K562 (cell line): ENCODE results near the gene NEU3. TPM values are rescaled to one million over a fixed set of nuclear protein-coding genes. Genes with fewer than 3 reads are reported as not detected.

ENCODE experiments used
- ATF7 ChIP-seq: fragments of 450-650 bp; IDR thresholded peaks from 2 replicates; pipeline ENCODE4 v1.7.1; 2014; ENCODE audit warnings: mild to moderate bottlenecking, moderate library complexity
- BCOR ChIP-seq: fragments of 450-650 bp; IDR thresholded peaks from 2 replicates; pipeline ENCODE4 v1.6.1; 2016
- C11orf30 ChIP-seq: fragments of 450-650 bp; IDR thresholded peaks from 2 replicates; pipeline ENCODE4 v1.6.1; 2016; ENCODE audit warnings: low read depth, mild to moderate bottlenecking
- EP300 ChIP-seq: IDR thresholded peaks from 2 replicates; pipeline ENCODE4 v1.6.1; 2012; ENCODE audit warnings: low read length, improper control_type of control experiment
- FOXJ2 ChIP-seq: fragments of 200-800 bp; sonication (Bioruptor generic); IDR thresholded peaks from 2 replicates; pipeline ENCODE4 v1.6.1; 2016; ENCODE audit warnings: missing genetic modification characterization, missing compliant biosample characterization
- GMEB1 ChIP-seq: fragments of 250-450 bp; sonication (Bioruptor Pico); IDR thresholded peaks from 2 replicates; pipeline ENCODE4 v1.4.0; 2020; ENCODE audit warnings: mild to moderate bottlenecking
- MBD1 ChIP-seq: fragments of 250-450 bp; sonication (Bioruptor Pico); IDR thresholded peaks from 2 replicates; pipeline ENCODE4 v1.8.0; 2022; ENCODE audit warnings: inconsistent platforms
- MCM5 ChIP-seq: fragments of 450-650 bp; IDR thresholded peaks from 2 replicates; pipeline ENCODE4 v1.6.1; 2016; ENCODE audit warnings: low read depth
- MED1 ChIP-seq: sonication (generic); formaldehyde crosslinking; IDR thresholded peaks from 2 replicates; pipeline ENCODE4 v1.8.1; 2023; ENCODE audit warnings: missing genetic modification reagents, borderline replicate concordance
- MYNN ChIP-seq, 2 experiments: sonication (generic); formaldehyde crosslinking in 1 of 2; IDR thresholded peaks; 2 replicates each; pipeline versions ENCODE4 v1.5.0 to v1.6.1; 2016 to 2020; ENCODE audit warnings: antibody characterized with exemption in 1 of 2, missing genetic modification reagents in 1 of 2
- NFIC ChIP-seq: fragments of 450-650 bp; IDR thresholded peaks from 2 replicates; pipeline ENCODE4 v1.6.1; 2017; ENCODE audit warnings: mild to moderate bottlenecking, inconsistent platforms
- PTBP1 ChIP-seq: fragments of 200-400 bp; formaldehyde crosslinking; IDR thresholded peaks from 2 replicates; pipeline ENCODE4 v1.6.1; 2017; ENCODE audit warnings: low read depth, low read length
- RCOR1 ChIP-seq, 2 experiments: IDR thresholded peaks; 2 replicates each; pipeline ENCODE4 v1.6.1; 2012; ENCODE audit warnings: low read depth in 2 of 2, low read length in 2 of 2, borderline replicate concordance in 1 of 2, improper control_type of control experiment in 1 of 2
- STAG1 ChIP-seq: sonication (generic); formaldehyde crosslinking; IDR thresholded peaks from 2 replicates; pipeline ENCODE4 v1.5.0; 2020; ENCODE audit warnings: missing genetic modification reagents, borderline replicate concordance
- XRCC5 ChIP-seq: fragments of 200-400 bp; formaldehyde crosslinking; IDR thresholded peaks from 2 replicates; pipeline ENCODE4 v1.6.1; 2017; ENCODE audit warnings: low read depth, mild to moderate bottlenecking, low read length
- ZEB2 ChIP-seq: fragments of 450-650 bp; IDR thresholded peaks from 2 replicates; pipeline ENCODE4 v1.6.1; 2016
- ZFX ChIP-seq: sonication (generic); formaldehyde crosslinking; IDR thresholded peaks from 2 replicates; pipeline ENCODE4 v1.8.0; 2022; ENCODE audit warnings: mild to moderate bottlenecking, missing genetic modification reagents, moderate library complexity
- ZNF24 ChIP-seq: fragments of 450-650 bp; IDR thresholded peaks from 2 replicates; pipeline ENCODE4 v1.6.1; 2016
- ZNF316 ChIP-seq: fragments of 450-650 bp; IDR thresholded peaks from 2 replicates; pipeline ENCODE4 v1.6.1; 2016
- ZNF551 ChIP-seq: fragments of 250-450 bp; sonication (Bioruptor Pico); IDR thresholded peaks from 2 replicates; pipeline ENCODE4 v1.5.0; 2021; ENCODE audit warnings: mild to moderate bottlenecking, moderate library complexity
- polyA plus RNA-seq, 8 experiments: library from polyadenylated mRNA; depleted of rRNA in 4 of 8; stranded (reverse) in 5 of 8; unstranded in 3 of 8; fragments of >200 nt; fragmentation: Nextera tagmentation in 2 of 8; fragmentation: Illumina TruSeq in 1 of 8; extraction: Ambion mirVana in 2 of 8; extraction: Trizol in 1 of 8; gene quantifications; 2 replicates each; pipeline versions ENCODE4 v1.2.1 to v1.2.3, GENCODE V29; 2011 to 2014; ENCODE audit warnings: inconsistent platforms in 1 of 8, missing spikeins in 1 of 8
- total RNA-seq, 7 experiments: library from RNA; depleted of rRNA in 6 of 7; stranded (reverse); fragments of >200 nt in 6 of 7; fragmentation: Illumina TruSeq in 2 of 7; extraction: Trizol in 2 of 7; gene quantifications; 2 replicates each; pipeline versions ENCODE4 v1.2.1 to v1.2.3, GENCODE V29; 2011 to 2021; ENCODE audit warnings: low replicate concordance in 1 of 7
- TF ChIP-seq, protein P1 (sequence below), 2 experiments: fragments of 250-450 bp in 1 of 2; fragments of 450-650 bp in 1 of 2; sonication (Bioruptor Pico) in 1 of 2; IDR thresholded peaks; 2 replicates each; pipeline versions ENCODE4 v1.6.1 to v1.8.0; 2016 to 2021; ENCODE audit warnings: mild to moderate bottlenecking in 2 of 2, moderate library complexity in 2 of 2, missing compliant biosample characterization in 1 of 2, missing genetic modification characterization in 1 of 2
- TF ChIP-seq, protein P2 (sequence below), 2 experiments: fragments of 450-650 bp in 1 of 2; sonication (generic) in 1 of 2; formaldehyde crosslinking in 1 of 2; IDR thresholded peaks in 1 of 2; conservative IDR thresholded peaks in 1 of 2; 2 replicates each; pipeline versions ENCODE4 v1.6.1 to v1.8.1; 2016 to 2023; ENCODE audit warnings: mild to moderate bottlenecking in 2 of 2, moderate library complexity in 2 of 2, inconsistent platforms in 1 of 2, missing genetic modification reagents in 1 of 2
- TF ChIP-seq, protein P3 (sequence below): sonication (generic); formaldehyde crosslinking; IDR thresholded peaks from 2 replicates; pipeline ENCODE4 v1.8.0; 2022; ENCODE audit warnings: missing genetic modification reagents, mild to moderate bottlenecking, moderate library complexity, borderline replicate concordance

Gene NEU3
- total and polyA plus RNA-seq, 9 of the 15 experiments (the other 6 are each of a cell fraction or from before 2014, with no cell fraction given) = 6.2 to 41.3 (median 31.1) TPM

DNA sequence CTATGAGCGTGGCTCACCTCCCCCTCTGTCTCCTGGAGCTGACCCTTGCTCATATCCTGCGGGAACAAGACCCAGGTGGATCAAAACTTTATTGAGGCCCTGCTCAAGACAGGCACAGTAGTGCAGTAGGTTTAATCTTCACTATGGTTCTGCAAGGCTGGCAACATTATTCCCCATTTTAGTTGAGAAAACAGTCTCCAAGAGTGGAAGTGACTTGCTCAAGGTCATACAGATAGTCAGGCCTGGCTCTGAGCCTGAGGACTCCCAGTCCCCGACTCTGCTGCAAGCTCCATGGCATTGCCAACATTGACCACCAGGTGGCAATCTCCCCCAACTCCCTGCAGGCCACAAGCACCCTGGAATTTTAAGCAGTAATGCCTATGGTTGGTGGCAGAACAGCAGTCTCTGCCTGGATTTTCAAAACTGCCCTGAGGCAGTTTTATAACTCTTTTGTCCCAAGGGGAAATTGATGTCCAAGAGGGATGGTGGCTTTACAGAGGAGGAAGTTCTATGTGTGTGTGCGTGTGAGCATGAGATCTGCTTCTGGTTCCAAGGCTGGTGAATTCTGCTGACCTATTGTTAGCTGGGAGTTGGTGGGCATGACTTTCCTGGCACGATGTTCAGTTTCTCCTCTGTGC, 34.1 kb downstream of the NEU3 start (continued):
- TF ChIP-seq, protein P1, sequence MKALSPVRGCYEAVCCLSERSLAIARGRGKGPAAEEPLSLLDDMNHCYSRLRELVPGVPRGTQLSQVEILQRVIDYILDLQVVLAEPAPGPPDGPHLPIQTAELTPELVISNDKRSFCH (CRISPR knock-in tag; IDR thresholded peaks at IDR 0.05) = no peak
- TF ChIP-seq, protein P1 (tag; IDR thresholded peaks at IDR 0.05) = no peak
- TF ChIP-seq NFIC (peak; percentile 59), C11orf30 (peak; percentile 7; the same call in 1 of the 2 replicates), FOXJ2 (tag) (peak; percentile 35; the same call in 1 of the 2 replicates), MBD1 (no peak), STAG1 (CRISPR knock-in tag) (peak; percentile 85; the same call in 1 of the 2 replicates), MED1 (CRISPR knock-in tag) (no peak), ATF7 (0 out of 2 replicates have a peak, but pooled peaks have one; percentile 17), ZFX (CRISPR knock-in tag) (peak; percentile 36; the same call in 1 of the 2 replicates), GMEB1 (CRISPR knock-in tag) (peak; percentile 45), XRCC5 (0 out of 2 replicates have a peak, but pooled peaks have one; percentile 35), RCOR1 (IDR thresholded peaks at IDR 0.05; ENCODE audit: borderline replicate concordance in 1 of 2, low read depth in 2 of 2, low read length in 2 of 2) (peak; percentile 36 to 80; a peak in 2 of 4 replicates), PTBP1 (no peak), EP300 (peak; percentile 46), ZNF551 (no peak), ZNF24 (peak; percentile 46; the same call in 1 of the 2 replicates), ZEB2 (0 out of 2 replicates have a peak, but pooled peaks have one; percentile 8), MYNN (IDR thresholded peaks at IDR 0.05) (peak; percentile 77), MYNN (CRISPR knock-in tag; IDR thresholded peaks at IDR 0.05) (no peak), MCM5 (no peak), BCOR (peak; percentile 41; the same call in 1 of the 2 replicates), ZNF316 (peak; percentile 48; the same call in 1 of the 2 replicates)
- TF ChIP-seq, protein P2, sequence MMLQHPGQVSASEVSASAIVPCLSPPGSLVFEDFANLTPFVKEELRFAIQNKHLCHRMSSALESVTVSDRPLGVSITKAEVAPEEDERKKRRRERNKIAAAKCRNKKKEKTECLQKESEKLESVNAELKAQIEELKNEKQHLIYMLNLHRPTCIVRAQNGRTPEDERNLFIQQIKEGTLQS (IDR thresholded peaks at IDR 0.05) = no peak
- TF ChIP-seq, protein P2 (CRISPR knock-in tag; conservative IDR thresholded peaks at IDR 0.05) = 0 out of 2 replicates have a peak, but pooled peaks have one; percentile 40
- TF ChIP-seq, protein P3, sequence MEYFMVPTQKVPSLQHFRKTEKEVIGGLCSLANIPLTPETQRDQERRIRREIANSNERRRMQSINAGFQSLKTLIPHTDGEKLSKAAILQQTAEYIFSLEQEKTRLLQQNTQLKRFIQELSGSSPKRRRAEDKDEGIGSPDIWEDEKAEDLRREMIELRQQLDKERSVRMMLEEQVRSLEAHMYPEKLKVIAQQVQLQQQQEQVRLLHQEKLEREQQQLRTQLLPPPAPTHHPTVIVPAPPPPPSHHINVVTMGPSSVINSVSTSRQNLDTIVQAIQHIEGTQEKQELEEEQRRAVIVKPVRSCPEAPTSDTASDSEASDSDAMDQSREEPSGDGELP (CRISPR knock-in tag) = peak; percentile 64; the same call in 1 of the 2 replicates
